GM08714 (cell line): ENCODE measurements around the gene TCP11.

Source experiments
- H3K4me3 ChIP-seq: fragments of 200-500 bp; sonication (Bioruptor generic); 2 replicates; pipeline ENCODE4 v1.5.1; 2014; ENCODE audit warnings: mild to moderate bottlenecking, low read length, inconsistent platforms
- ZNF274 ChIP-seq: IDR thresholded peaks from 2 replicates; pipeline ENCODE4 v1.6.1; 2012; ENCODE audit warnings: mild to moderate bottlenecking, low read depth, low read length

Gene TCP11

DNA sequence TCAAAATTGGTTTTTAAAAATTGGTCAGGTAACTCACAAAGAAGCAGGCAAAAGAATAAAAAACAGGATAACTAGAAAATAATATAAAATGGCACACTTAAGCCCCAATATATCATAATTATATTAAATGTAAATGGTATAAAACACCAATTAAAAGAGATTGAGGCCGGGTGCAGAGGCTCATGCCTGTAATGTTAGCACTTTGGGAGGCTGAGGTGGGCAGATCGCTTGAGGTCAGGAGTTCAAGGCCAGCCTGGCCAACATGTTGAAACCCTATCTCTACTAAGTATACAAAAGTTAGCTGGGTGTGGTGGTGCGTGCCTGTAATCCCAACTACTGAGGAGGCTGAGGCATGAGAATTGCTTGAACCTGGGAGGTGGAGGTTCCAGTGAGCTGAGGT lies 36.1 kb downstream of the TCP11 start:
- no peak for TF ChIP-seq ZNF274
- no peak overlapping the region for H3K4me3 ChIP-seq

DNA sequence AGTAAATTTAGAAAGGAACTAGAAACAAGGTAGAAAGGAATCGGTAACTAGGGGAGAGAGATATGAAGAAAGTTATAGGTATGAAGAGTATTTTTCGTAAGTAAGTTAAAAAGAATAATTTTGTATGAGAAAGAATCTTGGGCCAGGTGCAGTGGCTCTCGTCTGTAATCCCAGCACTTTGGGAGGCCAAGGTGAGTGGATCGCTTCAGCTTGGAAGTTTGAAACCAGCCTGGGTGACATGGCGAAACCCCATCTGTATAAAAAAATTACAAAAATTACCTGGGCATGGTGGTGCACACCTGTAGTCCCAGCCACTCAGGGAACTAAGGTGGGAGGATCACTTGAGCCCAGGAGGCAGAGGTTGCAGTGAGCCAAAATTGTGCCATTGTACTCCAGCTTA lies 42.0 kb downstream of the TCP11 start:
- TF ChIP-seq ZNF274: no peak
- H3K4me3 ChIP-seq: no peak overlapping the region

DNA sequence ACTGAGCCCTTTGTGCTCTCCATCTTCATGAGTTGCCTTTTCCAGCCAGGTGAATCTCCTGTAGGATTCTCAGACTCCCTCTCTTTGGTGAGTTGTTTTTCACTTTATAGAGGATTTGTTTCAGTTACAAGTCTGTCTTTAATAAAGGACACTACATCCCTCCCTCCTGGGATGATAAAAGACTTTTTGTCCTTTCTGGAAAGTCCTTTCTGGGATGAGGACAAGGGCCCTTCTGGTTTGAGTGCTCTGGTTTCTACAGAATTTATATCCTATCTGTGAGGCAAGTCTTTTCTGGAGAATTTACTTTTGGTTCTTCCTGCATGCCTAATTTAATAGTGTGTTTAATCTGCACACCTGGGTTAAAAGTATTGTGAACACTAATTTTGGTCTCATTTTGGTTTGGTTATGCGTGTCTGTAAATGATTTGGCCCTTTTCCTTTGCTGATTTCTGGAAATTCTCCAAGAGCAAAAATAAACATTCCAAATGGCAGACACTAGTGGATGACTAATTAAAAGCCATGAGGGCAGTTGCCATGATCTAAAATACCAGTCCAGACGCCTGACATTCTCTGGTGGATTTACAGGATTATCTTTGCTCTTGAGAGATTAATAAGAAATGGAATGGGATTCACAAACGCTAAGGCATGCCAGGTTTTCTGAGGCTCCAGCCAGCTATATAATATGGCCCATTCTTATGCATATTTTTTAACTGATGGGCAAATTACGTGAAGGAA lies 44.8 kb downstream of the TCP11 start:
- no peak for TF ChIP-seq ZNF274
- no peak overlapping the region for H3K4me3 ChIP-seq

DNA sequence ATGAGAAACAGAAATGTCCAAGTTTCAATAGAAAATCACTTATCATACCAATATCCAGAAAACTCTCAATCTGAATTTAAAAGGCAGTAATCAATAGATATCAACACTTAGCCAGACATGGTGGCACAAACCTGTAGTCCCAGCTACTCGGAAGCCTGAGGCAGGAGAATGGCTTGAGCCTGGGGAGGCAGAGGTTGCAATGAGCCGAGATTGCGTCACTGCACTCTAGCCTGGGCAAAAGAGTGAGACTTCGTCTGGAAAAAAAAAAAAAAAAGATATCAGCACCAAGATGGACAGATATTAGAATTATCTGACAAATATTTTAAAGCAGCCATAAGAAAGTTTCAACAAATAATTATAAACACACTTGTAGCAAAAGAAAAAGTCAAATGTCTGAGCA lies 47.0 kb downstream of the TCP11 start:
- no peak overlapping the region for H3K4me3 ChIP-seq
- no peak for TF ChIP-seq ZNF274

DNA sequence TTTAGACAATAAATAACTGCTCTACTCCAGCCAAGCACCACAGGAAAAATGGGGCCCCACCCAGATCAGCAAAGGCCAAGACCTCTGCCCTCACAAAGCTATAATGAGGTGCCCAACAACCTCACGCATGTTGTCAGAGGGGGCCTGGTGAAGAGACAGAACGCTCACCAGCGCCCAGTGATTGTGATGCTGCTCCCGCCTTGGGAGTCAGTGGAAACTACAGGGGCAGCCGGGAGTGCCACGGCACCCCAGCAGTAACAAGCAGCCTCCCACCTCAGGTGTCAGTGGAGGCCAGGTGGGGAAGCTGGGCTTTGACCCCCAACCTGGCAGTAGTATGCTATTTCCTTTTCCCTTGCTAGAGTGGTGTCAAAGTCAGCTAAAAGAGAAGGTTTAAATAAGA lies 47.4 kb downstream of the TCP11 start:
- TF ChIP-seq ZNF274: no peak
- no peak overlapping the region for H3K4me3 ChIP-seq

DNA sequence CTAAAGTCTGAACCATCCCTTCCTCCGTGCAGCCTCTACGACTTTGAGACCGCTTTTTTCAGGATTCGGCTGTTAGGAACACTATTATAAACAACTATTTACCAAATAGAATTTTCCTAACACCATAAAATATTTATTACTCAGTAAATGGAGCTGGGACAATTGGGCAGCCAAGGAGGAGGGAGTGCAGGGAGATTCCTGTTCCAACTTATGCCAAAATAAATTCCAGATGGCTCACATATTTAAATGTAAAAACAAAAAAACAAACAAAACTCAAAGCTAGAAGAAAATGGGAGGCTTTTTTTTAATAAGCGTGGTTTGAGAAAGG lies 48.1 kb downstream of the TCP11 start:
- no peak overlapping the region for H3K4me3 ChIP-seq
- TF ChIP-seq ZNF274: no peak

DNA sequence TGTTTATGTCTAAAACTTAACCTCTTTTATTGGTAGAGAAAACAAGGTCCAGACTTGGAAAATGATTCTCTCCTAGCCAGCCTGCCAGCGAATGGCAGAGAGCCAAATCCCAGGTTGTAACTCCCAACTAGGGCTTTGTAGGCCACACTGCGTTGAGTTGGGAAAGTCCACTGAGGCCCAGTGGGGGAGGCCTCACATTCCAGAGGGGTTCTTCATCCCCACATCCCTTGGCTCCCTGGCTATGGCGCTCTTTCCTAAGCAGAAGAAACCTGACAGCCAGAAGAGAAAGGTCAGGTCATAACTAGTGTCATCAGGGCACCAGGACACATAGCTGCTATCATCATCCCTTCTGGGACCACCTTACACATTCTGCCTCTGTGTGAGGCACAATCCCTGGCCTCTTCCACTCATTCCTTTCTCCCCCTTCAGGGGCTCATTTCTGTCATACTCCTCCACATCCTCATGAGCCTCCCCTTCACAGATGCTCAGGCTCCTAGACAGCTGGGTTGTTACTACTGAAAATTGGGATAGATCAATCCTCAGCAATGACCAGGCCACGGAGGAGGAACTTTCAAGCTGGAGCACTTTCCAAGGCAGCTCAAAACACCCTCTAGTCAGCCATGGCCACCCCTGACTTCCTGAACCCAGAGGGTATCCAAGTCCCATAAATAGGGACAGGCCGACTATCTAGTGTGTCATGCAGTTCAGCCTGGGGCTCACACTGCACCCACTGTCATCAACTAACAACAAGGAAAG lies 48.6 kb downstream of the TCP11 start:
- no peak overlapping the region for H3K4me3 ChIP-seq
- no peak for TF ChIP-seq ZNF274

DNA sequence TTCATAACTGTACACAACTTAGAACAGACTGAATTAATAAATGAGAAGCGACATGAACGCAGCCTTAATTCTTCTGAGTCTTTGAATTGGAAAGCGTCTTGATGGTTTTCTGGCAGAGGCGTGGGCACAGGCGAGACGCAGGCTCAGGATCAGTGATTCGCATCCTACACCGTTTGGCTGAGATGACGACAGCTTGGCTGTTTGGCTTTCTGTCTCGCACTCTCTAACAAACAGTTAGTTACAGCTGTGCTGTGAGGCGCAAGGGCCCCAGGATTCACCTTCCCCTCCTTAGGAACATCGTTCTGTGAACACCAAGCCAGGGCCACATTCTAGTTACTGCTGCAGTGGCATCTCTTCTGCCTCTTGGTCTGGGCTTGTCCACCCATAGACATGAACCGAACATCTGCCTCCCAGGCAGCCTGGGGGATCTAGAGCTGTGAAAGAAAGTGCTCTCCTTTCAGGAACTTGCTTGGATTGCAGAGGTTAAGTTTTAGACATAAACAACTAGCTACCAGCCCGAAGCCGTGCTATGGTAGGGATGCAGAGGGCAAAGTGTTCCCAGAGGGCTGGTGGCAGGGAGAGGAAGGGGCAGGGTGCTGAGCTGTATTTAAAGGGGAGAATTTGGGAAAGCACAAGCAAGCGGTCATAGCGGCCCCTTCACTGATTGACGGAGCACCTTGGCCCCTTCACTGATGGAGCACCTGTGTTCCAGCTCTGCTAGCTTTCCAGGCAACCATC lies 49.6 kb downstream of the TCP11 start:
- no peak for TF ChIP-seq ZNF274

DNA sequence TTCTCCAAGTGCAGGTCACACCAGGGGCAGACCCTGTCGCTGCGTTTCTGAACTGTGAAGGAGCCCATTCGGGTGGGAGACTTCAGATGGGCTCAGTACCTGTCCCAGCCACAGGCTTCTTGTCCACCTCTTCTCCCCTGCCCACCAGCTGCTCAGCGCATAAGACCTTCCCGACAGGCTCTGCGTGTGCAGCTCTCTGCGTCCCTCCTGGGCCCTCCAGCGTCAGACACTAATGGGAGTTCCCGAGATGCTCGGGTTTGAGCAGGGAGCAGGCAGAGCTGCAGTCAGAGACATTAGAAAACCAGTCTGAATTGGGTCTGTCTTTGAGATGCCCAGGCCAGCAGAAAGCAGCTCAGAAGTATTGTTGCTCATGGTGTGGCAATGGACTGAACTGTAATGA lies 50.4 kb downstream of the TCP11 start:
- no peak overlapping the region for H3K4me3 ChIP-seq
- no peak for TF ChIP-seq ZNF274

More for the DNA sequence above, 49.6 kb downstream of the TCP11 start:
- H3K4me3 ChIP-seq: no peak overlapping the region

DNA sequence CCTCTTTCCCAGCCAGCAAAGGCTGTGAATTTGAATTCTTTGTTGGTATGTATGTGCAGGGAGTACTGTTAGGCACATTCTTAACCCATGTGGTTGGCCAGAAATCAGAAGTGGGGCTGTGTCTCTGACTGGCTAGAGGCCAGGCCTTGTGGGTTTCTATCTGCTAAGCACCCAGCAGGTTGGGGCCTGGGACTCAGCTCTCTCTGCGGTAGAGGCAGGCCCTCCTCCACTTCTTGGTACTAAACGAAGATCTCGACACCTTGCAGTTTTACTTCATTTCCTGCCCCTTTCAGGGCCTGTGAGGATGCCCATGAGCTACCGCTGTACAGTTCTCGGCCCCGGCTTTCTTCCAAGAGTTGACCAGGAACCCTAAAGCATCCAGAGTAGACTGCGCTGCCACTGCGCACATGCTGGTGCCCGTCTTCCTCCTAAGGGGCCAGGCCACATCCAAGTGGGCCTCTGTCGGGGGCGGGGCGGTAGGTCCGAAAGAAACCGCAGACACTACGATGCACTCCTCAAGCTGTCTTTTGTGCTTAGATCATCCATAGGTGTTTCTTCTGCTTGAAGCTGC lies 51.1 kb downstream of the TCP11 start:
- H3K4me3 ChIP-seq: no peak overlapping the region
- TF ChIP-seq ZNF274: no peak

DNA sequence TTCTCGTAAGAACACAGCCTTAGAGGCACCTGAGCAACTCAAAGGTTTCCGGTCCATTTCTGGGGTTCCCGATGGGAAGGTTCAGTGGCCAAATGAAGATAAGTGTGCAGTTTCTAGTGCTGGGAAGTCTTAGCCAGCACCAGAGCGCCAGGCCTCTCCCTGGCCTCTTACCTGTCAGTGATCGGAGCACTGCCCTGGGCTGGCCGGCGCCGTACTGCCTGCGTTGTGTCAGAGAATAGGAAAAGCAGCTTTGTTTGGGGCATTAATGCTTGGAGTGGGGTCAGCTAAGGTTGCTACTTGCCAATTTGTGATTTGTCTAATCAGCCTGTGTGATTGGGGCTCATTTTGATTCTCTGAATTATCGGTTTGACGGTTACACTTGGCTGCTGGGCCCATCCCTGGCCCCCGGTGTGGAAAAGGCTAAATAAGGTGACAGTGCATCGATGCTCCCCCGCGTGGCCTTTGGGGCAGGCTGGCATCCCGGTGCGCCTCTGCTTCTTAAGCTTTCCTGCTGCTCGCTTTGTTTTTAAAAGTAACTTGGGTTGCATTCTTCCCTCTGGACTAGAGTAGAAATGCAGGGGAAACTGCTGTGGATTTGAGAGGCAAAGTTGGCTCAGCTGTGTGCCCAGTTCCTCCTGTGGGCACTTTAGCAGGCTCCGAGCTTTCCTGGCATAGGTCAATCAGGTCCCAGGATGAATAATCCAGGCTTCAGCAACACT lies 51.8 kb downstream of the TCP11 start:
- no peak overlapping the region for H3K4me3 ChIP-seq
- TF ChIP-seq ZNF274: no peak

DNA sequence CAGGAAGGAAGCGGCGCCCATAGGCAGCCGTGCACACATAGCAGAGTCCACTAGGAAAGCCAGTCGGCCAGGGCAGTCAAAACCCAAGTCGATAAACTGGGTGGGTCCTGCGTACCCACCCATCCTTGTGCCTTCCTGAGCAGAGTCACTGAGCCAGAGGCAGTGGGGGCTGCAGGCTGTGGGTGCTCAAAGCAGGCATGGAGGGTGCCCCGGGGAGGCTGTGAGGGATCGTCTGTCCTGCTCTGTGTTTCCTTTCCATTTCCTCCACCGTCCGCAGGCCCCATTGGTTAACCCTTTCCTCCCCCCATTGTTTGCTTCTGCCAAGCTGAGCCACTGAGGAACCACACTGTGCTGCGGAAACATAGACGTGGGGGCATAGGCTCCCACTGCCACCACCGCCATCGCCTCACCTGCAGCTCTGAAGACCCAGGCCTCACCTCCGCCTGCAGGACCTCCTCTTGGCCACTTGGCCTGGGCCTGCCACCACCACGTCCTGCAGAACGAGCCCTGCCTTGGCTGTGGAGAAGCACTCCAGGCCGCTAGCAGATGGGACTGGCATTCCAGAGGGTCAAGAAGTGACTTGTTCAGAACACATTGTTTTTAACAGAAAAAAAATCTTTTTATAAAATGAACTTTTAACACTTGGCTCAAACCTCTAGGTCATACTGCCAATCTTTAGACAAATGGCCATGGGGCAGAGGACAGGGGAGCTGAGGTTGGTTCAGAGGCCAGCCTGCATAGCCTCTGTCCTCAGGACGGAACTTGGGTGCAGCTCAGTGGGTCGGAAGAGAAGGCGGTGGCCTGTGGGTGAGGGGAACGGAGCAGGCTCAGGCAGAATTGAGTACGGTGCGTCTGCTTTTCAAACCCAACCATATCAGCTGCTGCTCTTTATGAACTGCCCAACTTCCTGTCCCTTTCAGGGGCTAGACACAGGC lies 52.6 kb downstream of the TCP11 start:
- no peak overlapping the region for H3K4me3 ChIP-seq

More for the DNA sequence above, 52.6 kb downstream of the TCP11 start:
- no peak for TF ChIP-seq ZNF274
